Upper lobe of left lung (tissue), 6 donors: Measurements from ENCODE around the gene TLDC2. TPM values are rescaled to one million over a fixed set of nuclear protein-coding genes. Genes with fewer than 3 reads are reported as not detected.

ENCODE experiments used
- ATAC-seq, 2 donors: fragments of 200-7000 bp; cut with Tn5 transposase; one replicate each; pipeline ENCODE4 v1.9.1; 2022; ENCODE audit warnings: mild to moderate bottlenecking in 2 of 2, moderate library complexity in 2 of 2; ENCODE audit not compliant: low FRiP score in 2 of 2
- DNase-seq, 2 donors: peaks; one replicate each; pipeline ENCODE4 v3.0.0-alpha.2; 2019 to 2020
- H3K27ac ChIP-seq, 4 donors: fragments of 200-600 bp; sonication (generic); one replicate each; pipeline ENCODE4 v1.5.1; 2016 to 2019
- H3K27me3 ChIP-seq, 4 donors: fragments of 200-600 bp; sonication (generic); one replicate each; pipeline ENCODE4 v1.5.1; 2017 to 2019
- H3K36me3 ChIP-seq, 4 donors: fragments of 200-600 bp; sonication (generic); one replicate each; pipeline ENCODE4 v1.5.1; 2016 to 2019
- H3K4me1 ChIP-seq, 4 donors: fragments of 200-600 bp; sonication (generic); one replicate each; pipeline ENCODE4 v1.5.1; 2018 to 2019
- H3K4me3 ChIP-seq, 4 donors: fragments of 200-600 bp; sonication (generic); one replicate each; pipeline ENCODE4 v1.5.1; 2017 to 2019; ENCODE audit warnings: mild to moderate bottlenecking in 2 of 4, moderate library complexity in 1 of 4
- H3K9me3 ChIP-seq, 4 donors: fragments of 200-600 bp; sonication (generic); one replicate each; pipeline ENCODE4 v1.5.1; 2018 to 2019
- CTCF ChIP-seq, 6 experiments: fragments of 450-650 bp in 4 of 6; fragments of 200-600 bp in 2 of 6; sonication (generic) in 2 of 6; IDR thresholded peaks; one replicate each; pipeline ENCODE4 v1.5.1; 2016 to 2019; ENCODE audit warnings: antibody characterized with exemption in 6 of 6
- EP300 ChIP-seq, 4 donors: sonication (generic); formaldehyde crosslinking; IDR thresholded peaks; one replicate each; pipeline ENCODE4 v1.5.1; 2017; ENCODE audit warnings: antibody characterized with exemption in 4 of 4, control low read depth in 2 of 4
- POLR2A ChIP-seq, 4 donors: fragments of 450-650 bp; IDR thresholded peaks; one replicate each; pipeline ENCODE4 v1.5.1; 2016 to 2017; ENCODE audit warnings: antibody characterized with exemption in 4 of 4, mild to moderate bottlenecking in 2 of 4
- POLR2AphosphoS5 ChIP-seq, 2 donors: sonication (generic); formaldehyde crosslinking; IDR thresholded peaks; one replicate each; pipeline ENCODE4 v1.5.1; 2017; ENCODE audit warnings: antibody characterized with exemption in 2 of 2
- WGBS, 2 donors: methylation state at CpG; one replicate each; pipeline ENCODE4 v1.1.5; 2017 to 2018; 5-methylcytosine and 5-hydroxymethylcytosine counted together
- total RNA-seq, 6 donors: library from RNA; depleted of rRNA in 4 of 6; stranded (reverse); fragments of >200 nt in 4 of 6; gene quantifications; one replicate each; pipeline versions ENCODE4 v1.1.0 to v1.2.1, GENCODE V29; 2016 to 2021
- donor health status: DM: no; HTN: no; CAD: no; lungs with moderate emphysema.
- donor health status: DM: no; HTN: yes; CAD: no; lungs with severe emphysema.

The TLDC2 gene
- total RNA-seq = 1 to 10 TPM in 1 of 6 donors, under 1 TPM in 2, not detected in 3; 0.31 to 1.3 (median 0.61) TPM

DNA sequence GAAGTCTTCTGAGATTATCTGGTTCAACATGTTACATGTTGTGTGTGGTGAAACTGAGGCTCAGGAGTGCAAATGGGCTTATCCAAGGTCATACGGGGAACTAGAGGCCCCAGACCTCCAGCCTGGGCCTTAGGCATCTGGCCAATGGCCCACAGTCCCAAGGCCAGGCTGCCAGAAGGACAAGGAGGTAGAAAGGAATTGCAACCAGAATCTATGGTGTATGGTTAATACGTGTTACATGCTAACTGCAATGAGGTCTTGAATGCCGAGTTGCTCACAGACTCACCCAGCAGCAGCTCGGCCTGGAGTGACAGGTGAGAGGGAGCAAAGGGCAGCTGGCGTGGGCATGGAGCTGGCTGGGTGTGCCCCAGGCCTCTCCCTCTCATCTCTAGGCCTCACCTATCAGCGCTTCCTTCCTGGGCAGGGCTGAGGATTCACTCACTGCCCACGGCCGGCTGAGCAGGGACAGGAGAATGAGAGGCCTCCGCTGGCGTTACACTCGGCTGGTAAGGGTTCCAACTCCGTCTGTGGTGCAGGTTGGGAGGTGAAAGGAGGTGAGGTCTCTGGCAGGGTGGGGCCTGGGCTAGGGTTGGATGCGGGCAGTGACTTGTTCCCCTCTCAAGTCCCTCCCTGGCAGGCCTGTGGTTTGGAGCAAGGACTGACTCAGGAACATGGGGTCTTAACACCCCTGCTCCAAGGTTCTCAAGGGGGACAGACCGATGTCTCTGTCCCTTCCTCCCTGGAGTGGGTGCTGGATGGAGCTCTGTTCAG lies at the start of gene TLDC2:
TLDC2 (plus strand) TSS at position 437 of the 771 bp plus-strand sequence; CDS start at position 474, 37 bp downstream.
- H3K27ac ChIP-seq = no peak within 1 kb of the TSS
- WGBS, 2 donors = 70 to 85% methylated on average over 8 to 14 of the region's 14 CpGs
- no peaks in the 10 kb centered on the region for H3K36me3 ChIP-seq
- H3K27me3 ChIP-seq = no peaks in the 10 kb centered on the region
- no peak for TF ChIP-seq CTCF (IDR thresholded peaks at IDR 0.05)
- TF ChIP-seq EP300 (IDR thresholded peaks at IDR 0.05) = no peak
- TF ChIP-seq POLR2AphosphoS5 (IDR thresholded peaks at IDR 0.05) = no peak
- TF ChIP-seq POLR2A (IDR thresholded peaks at IDR 0.05) = no peak
- no peak within 1 kb of the TSS for H3K4me3 ChIP-seq
- H3K9me3 ChIP-seq = no peaks in the 10 kb centered on the region
- peaks cover 0 to 3% (median 0%) of the 10 kb centered on the region in 4 donors for H3K4me1 ChIP-seq
- ATAC-seq = no peak
- no peak for DNase-seq

DNA sequence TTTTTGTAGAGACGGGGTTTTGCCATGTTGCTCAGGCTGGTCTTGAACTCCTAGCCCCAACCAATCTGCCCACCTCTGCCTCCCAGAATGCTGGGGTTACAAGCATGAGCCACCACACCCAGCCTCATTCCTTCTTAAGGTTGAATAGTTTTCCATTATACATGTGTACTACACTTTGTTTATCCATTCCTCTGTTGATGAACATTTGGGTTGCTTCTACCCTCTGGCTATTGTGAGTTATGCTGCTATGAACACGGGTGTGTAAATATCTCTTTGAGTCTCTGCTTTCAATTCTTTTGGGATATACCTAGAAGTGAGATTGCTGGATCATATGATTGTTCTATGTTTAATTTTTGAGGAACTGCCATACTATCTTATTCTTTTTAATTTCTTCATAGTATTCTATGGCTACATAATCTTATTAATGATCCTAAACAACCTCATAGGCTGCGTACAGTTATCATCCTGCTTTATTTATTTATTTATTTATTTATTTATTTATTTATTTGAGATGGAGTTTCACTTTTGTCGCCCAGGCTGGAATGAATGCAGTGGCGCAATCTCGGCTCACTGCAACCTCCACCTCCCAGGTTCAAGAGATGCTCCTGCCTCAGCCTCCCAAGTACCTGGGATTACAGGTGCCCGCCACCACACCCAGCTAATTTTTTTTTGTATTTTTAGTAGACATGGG lies 49.2 kb upstream of the TLDC2 start:
- H3K27me3 ChIP-seq = no peaks in the 10 kb centered on the region
- H3K4me3 ChIP-seq = no peak overlapping the region
- WGBS, 2 donors = 89 to 93% methylated on average over 7 of the region's 7 CpGs
- H3K9me3 ChIP-seq = no peaks in the 10 kb centered on the region
- DNase-seq = no peak
- no peak for ATAC-seq
- H3K27ac ChIP-seq = no peak overlapping the region
- H3K36me3 ChIP-seq = peaks cover 4 to 20% (median 10%) of the 10 kb centered on the region in 4 donors
- peaks cover 12 to 52% (median 29%) of the 10 kb centered on the region in 4 donors for H3K4me1 ChIP-seq
- TF ChIP-seq CTCF (IDR thresholded peaks at IDR 0.05) (no peak), EP300 (IDR thresholded peaks at IDR 0.05) (no peak), POLR2AphosphoS5 (IDR thresholded peaks at IDR 0.05) (no peak), POLR2A (IDR thresholded peaks at IDR 0.05) (no peak)

GRCh38 chr20:36827541-36828279 lies 48.2 kb upstream of the TLDC2 start:
- no peaks in the 10 kb centered on the region for H3K27me3 ChIP-seq
- no peak for TF ChIP-seq CTCF (IDR thresholded peaks at IDR 0.05)
- TF ChIP-seq POLR2AphosphoS5 (IDR thresholded peaks at IDR 0.05) = no peak
- TF ChIP-seq POLR2A (IDR thresholded peaks at IDR 0.05) = no peak
- no peak for TF ChIP-seq EP300 (IDR thresholded peaks at IDR 0.05)
- DNase-seq (peak in 1 of 2 donors; percentile 44), ATAC-seq (no peak)
- H3K27ac ChIP-seq = peak overlapping the region in 2 of 4 donors; percentile 17 to 22
- peaks cover 21 to 57% (median 35%) of the 10 kb centered on the region in 4 donors for H3K4me1 ChIP-seq
- no peaks in the 10 kb centered on the region for H3K9me3 ChIP-seq
- whole genome bisulfite sequencing, 2 donors = 82 to 84% methylated on average over 6 to 11 of the region's 11 CpGs
- H3K36me3 ChIP-seq = peaks cover 4 to 20% (median 10%) of the 10 kb centered on the region in 4 donors
- no peak overlapping the region for H3K4me3 ChIP-seq

GRCh38 chr20:36830791-36831691 lies 44.9 kb upstream of the TLDC2 start:
- H3K27me3 ChIP-seq = no peaks in the 10 kb centered on the region
- H3K4me1 ChIP-seq = peaks cover 44 to 72% (median 58%) of the 10 kb centered on the region in 4 donors
- 61 to 80% methylated on average over 1 to 11 of the region's 11 CpGs for WGBS, 2 donors
- H3K27ac ChIP-seq = peak overlapping the region; percentile 69 to 85 (median 83)
- H3K9me3 ChIP-seq = no peaks in the 10 kb centered on the region
- ATAC-seq (peak; percentile 2 to 12), DNase-seq (peak; percentile 41 to 88)
- TF ChIP-seq EP300 (IDR thresholded peaks at IDR 0.05) = peak in 1 of 4 donors; percentile 28
- peak; percentile 13 to 41 (median 26) for TF ChIP-seq CTCF (IDR thresholded peaks at IDR 0.05)
- peak; percentile 41 to 50 for TF ChIP-seq POLR2AphosphoS5 (IDR thresholded peaks at IDR 0.05)
- TF ChIP-seq POLR2A (IDR thresholded peaks at IDR 0.05) = no peak
- H3K36me3 ChIP-seq = peaks cover 4 to 20% (median 10%) of the 10 kb centered on the region in 4 donors
- H3K4me3 ChIP-seq = no peak overlapping the region
